OCI-LY3 (cell line): ENCODE results near the gene OR8I2.

Source experiments
- EZH2phosphoT487 ChIP-seq: fragments of 200-600 bp; shearing (Covaris generic); IDR thresholded peaks from 2 replicates; pipeline ENCODE4 v1.6.1; 2018; ENCODE audit warnings: antibody characterized with exemption, mixed run types, low read depth
- TF ChIP-seq, protein P1 (sequence below): fragments of 200-600, 300-600 bp; sonication (generic); IDR thresholded peaks from 2 replicates; pipeline ENCODE4 v1.5.1; 2014; ENCODE audit warnings: antibody characterized with exemption, low read length, low read depth

DNA sequence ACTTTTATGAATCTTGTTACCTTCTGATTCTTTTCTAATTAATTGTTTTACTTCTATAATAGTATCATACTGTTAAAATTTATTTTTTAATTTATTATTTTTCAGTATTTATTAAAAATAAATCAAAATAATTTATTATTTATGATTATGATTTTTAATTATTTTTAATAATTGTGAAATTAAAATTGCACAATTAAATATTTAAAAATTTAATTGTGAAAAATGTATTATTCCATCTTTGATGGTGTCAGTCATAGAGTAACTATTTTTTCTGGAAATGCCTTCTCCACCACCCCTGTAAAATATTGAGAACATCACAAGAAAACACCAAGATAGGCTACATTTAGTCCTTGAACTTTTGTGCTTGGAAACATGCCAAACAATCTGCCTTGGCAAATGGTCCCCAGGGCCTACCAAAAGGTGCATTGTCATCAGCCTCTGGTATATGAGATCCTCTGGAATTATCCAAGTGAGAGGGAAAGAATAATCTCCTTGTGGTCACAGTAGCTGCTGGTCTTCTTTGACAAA is 10.2 kb downstream of the OR8I2 start, which contains the start of gene OR8H2:
- TF ChIP-seq, protein P1, sequence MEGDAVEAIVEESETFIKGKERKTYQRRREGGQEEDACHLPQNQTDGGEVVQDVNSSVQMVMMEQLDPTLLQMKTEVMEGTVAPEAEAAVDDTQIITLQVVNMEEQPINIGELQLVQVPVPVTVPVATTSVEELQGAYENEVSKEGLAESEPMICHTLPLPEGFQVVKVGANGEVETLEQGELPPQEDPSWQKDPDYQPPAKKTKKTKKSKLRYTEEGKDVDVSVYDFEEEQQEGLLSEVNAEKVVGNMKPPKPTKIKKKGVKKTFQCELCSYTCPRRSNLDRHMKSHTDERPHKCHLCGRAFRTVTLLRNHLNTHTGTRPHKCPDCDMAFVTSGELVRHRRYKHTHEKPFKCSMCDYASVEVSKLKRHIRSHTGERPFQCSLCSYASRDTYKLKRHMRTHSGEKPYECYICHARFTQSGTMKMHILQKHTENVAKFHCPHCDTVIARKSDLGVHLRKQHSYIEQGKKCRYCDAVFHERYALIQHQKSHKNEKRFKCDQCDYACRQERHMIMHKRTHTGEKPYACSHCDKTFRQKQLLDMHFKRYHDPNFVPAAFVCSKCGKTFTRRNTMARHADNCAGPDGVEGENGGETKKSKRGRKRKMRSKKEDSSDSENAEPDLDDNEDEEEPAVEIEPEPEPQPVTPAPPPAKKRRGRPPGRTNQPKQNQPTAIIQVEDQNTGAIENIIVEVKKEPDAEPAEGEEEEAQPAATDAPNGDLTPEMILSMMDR: no peak
- TF ChIP-seq EZH2phosphoT487: no peak
